Measurements from ENCODE around the gene CFAP54.

The CFAP54 gene

DNA sequence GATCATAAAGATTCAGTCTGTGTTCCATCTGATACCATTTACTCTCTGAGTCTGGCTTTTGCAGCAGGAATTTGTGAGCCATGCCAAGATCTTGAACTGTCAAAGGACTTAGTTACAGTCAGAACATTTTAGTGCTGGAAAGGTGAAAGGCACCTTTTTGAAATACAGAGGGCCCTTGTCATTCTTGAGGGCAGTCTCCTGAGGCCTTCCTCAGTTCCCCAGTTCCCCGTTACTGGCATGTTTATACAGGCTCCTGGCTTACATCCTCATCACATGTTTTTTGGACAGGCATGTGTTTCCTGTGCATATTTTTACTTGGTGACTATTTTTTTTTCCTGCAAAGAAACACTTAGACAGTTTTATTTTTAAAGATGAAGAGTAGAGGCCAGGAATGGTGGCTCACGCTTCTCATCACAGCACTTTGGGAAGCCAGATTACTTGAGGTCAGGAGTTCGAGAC is 21.0 kb downstream of the CFAP54 start:
- no peak for TF ChIP-seq EZH2 (IDR thresholded peaks at IDR 0.05; ENCODE audit: borderline replicate concordance, low read length)
- TF ChIP-seq, protein P1, sequence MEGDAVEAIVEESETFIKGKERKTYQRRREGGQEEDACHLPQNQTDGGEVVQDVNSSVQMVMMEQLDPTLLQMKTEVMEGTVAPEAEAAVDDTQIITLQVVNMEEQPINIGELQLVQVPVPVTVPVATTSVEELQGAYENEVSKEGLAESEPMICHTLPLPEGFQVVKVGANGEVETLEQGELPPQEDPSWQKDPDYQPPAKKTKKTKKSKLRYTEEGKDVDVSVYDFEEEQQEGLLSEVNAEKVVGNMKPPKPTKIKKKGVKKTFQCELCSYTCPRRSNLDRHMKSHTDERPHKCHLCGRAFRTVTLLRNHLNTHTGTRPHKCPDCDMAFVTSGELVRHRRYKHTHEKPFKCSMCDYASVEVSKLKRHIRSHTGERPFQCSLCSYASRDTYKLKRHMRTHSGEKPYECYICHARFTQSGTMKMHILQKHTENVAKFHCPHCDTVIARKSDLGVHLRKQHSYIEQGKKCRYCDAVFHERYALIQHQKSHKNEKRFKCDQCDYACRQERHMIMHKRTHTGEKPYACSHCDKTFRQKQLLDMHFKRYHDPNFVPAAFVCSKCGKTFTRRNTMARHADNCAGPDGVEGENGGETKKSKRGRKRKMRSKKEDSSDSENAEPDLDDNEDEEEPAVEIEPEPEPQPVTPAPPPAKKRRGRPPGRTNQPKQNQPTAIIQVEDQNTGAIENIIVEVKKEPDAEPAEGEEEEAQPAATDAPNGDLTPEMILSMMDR (IDR thresholded peaks at IDR 0.05; ENCODE audit: low read length): no peak
- Histone ChIP-seq H3K27me3 (ENCODE audit: insufficient read depth, low read length) (no peaks in the 10 kb centered on the region), H3K79me2 (ENCODE audit: insufficient read depth, low read length) (no peaks in the 10 kb centered on the region), H3K9me2 (ENCODE audit: low read depth, low read length) (no peaks in the 10 kb centered on the region), H4K20me1 (ENCODE audit: insufficient read depth, low read length) (no peaks in the 10 kb centered on the region), H3K36me3 (ENCODE audit: insufficient read depth, low read length) (no peaks in the 10 kb centered on the region), H2AFZ (ENCODE audit: low read length) (no peak overlapping the region), H3K4me1 (ENCODE audit: insufficient read depth, low read length, severe bottlenecking) (no peaks in the 10 kb centered on the region), H3F3A (ENCODE audit: insufficient read depth, low read length) (no peaks in the 10 kb centered on the region), H3K4me3 (ENCODE audit: low read depth, low read length, poor library complexity, severe bottlenecking) (no peak overlapping the region), H3K9ac (ENCODE audit: low read length) (no peak overlapping the region), H3K4me2 (ENCODE audit: low read length) (no peak overlapping the region), H3K27ac (ENCODE audit: low read depth, low read length, poor library complexity, severe bottlenecking) (no peak overlapping the region), H3K9me3 (ENCODE audit: low read length) (no peaks in the 10 kb centered on the region)

DNA sequence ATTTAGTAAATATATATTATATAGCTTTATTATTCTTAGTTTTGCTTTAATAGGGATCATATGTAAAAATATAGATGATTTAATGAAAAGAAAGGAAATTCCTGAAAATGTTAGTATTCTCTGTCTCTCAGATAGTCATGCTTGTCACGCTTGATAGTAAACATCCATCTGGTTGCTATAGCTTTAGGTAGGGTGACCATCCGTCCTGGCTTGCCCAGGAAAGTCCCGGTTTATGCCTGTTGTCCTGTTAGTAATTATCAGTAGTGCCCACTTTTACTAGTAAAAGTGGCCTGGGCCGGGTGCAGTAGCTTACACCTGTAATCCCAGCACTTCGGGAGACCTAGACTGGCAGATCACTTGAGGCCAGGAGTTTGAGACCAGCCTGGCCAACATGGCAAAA is 23.8 kb downstream of the CFAP54 start:
- H3K27ac ChIP-seq (ENCODE audit: low read depth, low read length, poor library complexity, severe bottlenecking): no peak overlapping the region
- no peak overlapping the region for H2AFZ ChIP-seq (ENCODE audit: low read length)
- H3K27me3 ChIP-seq (ENCODE audit: insufficient read depth, low read length): no peaks in the 10 kb centered on the region

DNA sequence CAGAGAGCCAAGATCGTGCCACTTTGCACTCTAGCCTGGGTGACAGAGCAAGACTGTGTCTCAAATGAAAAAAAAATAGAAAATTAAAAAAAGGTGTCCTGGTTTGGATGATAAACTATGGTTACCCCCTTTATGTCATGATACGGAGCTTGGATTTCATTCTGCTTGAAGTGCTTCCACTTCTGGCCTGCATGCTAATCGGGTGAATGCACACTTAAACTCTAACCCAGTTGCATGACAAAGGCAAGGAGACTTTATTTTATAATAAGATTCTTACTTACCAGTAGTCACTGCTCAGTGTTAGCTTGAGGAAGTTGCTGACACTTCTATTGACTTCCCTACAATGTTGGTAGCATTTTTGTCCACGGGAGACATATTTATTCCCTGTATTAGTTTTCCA is 24.3 kb downstream of the CFAP54 start:
- no peaks in the 10 kb centered on the region for H4K20me1 ChIP-seq (ENCODE audit: insufficient read depth, low read length)
- H3K9me2 ChIP-seq (ENCODE audit: low read depth, low read length): no peaks in the 10 kb centered on the region
- H3K27ac ChIP-seq (ENCODE audit: low read depth, low read length, poor library complexity, severe bottlenecking): no peak overlapping the region
- H3K9me3 ChIP-seq (ENCODE audit: low read length): no peaks in the 10 kb centered on the region
- TF ChIP-seq EZH2 (IDR thresholded peaks at IDR 0.05; ENCODE audit: borderline replicate concordance, low read length): no peak
- TF ChIP-seq, protein P1 (IDR thresholded peaks at IDR 0.05; ENCODE audit: low read length): no peak
- no peak overlapping the region for H3K4me2 ChIP-seq (ENCODE audit: low read length)
- H3F3A ChIP-seq (ENCODE audit: insufficient read depth, low read length): no peaks in the 10 kb centered on the region
- no peaks in the 10 kb centered on the region for H3K36me3 ChIP-seq (ENCODE audit: insufficient read depth, low read length)
- H3K27me3 ChIP-seq (ENCODE audit: insufficient read depth, low read length): no peaks in the 10 kb centered on the region
- no peak overlapping the region for H3K4me3 ChIP-seq (ENCODE audit: low read depth, low read length, poor library complexity, severe bottlenecking)
- H3K79me2 ChIP-seq (ENCODE audit: insufficient read depth, low read length): no peaks in the 10 kb centered on the region
- H2AFZ ChIP-seq (ENCODE audit: low read length): no peak overlapping the region
- peaks cover 7% of the 10 kb centered on the region for H3K4me1 ChIP-seq (ENCODE audit: insufficient read depth, low read length, severe bottlenecking)
- H3K9ac ChIP-seq (ENCODE audit: low read length): no peak overlapping the region

More for the DNA sequence above, 23.8 kb downstream of the CFAP54 start:
- H3K36me3 ChIP-seq (ENCODE audit: insufficient read depth, low read length): no peaks in the 10 kb centered on the region
- peaks cover 7% of the 10 kb centered on the region for H3K4me1 ChIP-seq (ENCODE audit: insufficient read depth, low read length, severe bottlenecking)
- TF ChIP-seq, protein P1 (IDR thresholded peaks at IDR 0.05; ENCODE audit: low read length): no peak
- TF ChIP-seq EZH2 (IDR thresholded peaks at IDR 0.05; ENCODE audit: borderline replicate concordance, low read length): no peak
- no peaks in the 10 kb centered on the region for H3F3A ChIP-seq (ENCODE audit: insufficient read depth, low read length)
- H4K20me1 ChIP-seq (ENCODE audit: insufficient read depth, low read length): no peaks in the 10 kb centered on the region
- H3K9me2 ChIP-seq (ENCODE audit: low read depth, low read length): no peaks in the 10 kb centered on the region
- no peaks in the 10 kb centered on the region for H3K79me2 ChIP-seq (ENCODE audit: insufficient read depth, low read length)
- H3K4me3 ChIP-seq (ENCODE audit: low read depth, low read length, poor library complexity, severe bottlenecking): no peak overlapping the region
- H3K4me2 ChIP-seq (ENCODE audit: low read length): no peak overlapping the region
- no peak overlapping the region for H3K9ac ChIP-seq (ENCODE audit: low read length)
- H3K9me3 ChIP-seq (ENCODE audit: low read length): no peaks in the 10 kb centered on the region

All from OCI-LY1 (cell line).